HL-60/S4 treated with phorbol 12-myristate 13-acetate at 8.2 ng/mL for 4 days and 3 days (cell line): ENCODE results near the gene SH2D3C.

Experiments used
- in situ Hi-C: fragments of 300-500 bp; cut with MboI; formaldehyde crosslinking; loops from 2 replicates; pipeline ENCODE4 v1.15.0; 2022; ENCODE audit warnings: low sequenced_read_pairs

The SH2D3C gene

GRCh38 chr9:127778280-127779135, at the start of gene SH2D3C:
Gene SH2D3C, minus strand, starts transcription at chr9:127778666. Its CDS starts 39 bp downstream, at chr9:127778627.
- in situ Hi-C loops: no loop called here

- in situ Hi-C loops: no loop called here
Observed at GRCh38 chr9:127826253-127826913, 47.9 kb upstream of the SH2D3C start.

- in situ Hi-C loops: no loop called here
Observed at GRCh38 chr9:127825319-127826051, 47.0 kb upstream of the SH2D3C start.

GRCh38 chr9:127822108-127822507, 43.6 kb upstream of the SH2D3C start:
- in situ Hi-C loops: no loop called here

- in situ Hi-C loops: no loop called here
Observed at GRCh38 chr9:127818574-127818973, 40.1 kb upstream of the SH2D3C start.

- in situ Hi-C loops: no loop called here
Observed at GRCh38 chr9:127817881-127818434, 39.5 kb upstream of the SH2D3C start.

- in situ Hi-C loops: no loop called here
Observed at GRCh38 chr9:127816728-127817127, 38.3 kb upstream of the SH2D3C start.

GRCh38 chr9:127816362-127816725, 37.9 kb upstream of the SH2D3C start:
- in situ Hi-C loops: no loop called here

- in situ Hi-C loops: no loop called here
Observed at GRCh38 chr9:127815512-127816361, 37.3 kb upstream of the SH2D3C start.

- in situ Hi-C loops: no loop called here
Observed at GRCh38 chr9:127814619-127815511, 36.4 kb upstream of the SH2D3C start.

GRCh38 chr9:127813686-127814226, 35.3 kb upstream of the SH2D3C start:
- in situ Hi-C loops: no loop called here

GRCh38 chr9:127812936-127813675, 34.6 kb upstream of the SH2D3C start:
- in situ Hi-C loops: no loop called here

- in situ Hi-C loops: no loop called here
Observed at GRCh38 chr9:127812011-127812410, 33.5 kb upstream of the SH2D3C start.

- in situ Hi-C loops: no loop called here
Observed at GRCh38 chr9:127810378-127811187, 32.1 kb upstream of the SH2D3C start.

GRCh38 chr9:127809540-127810377, 31.3 kb upstream of the SH2D3C start:
- in situ Hi-C loops: no loop called here

GRCh38 chr9:127809002-127809539, 30.6 kb upstream of the SH2D3C start:
- in situ Hi-C loops: no loop called here
